ENCODE results near the gene CD300LG. TPM values are rescaled to one million over a fixed set of nuclear protein-coding genes. Genes with fewer than 3 reads are reported as not detected.

The CD300LG gene
- total RNA-seq, 1 experiment from 2014 or later: not detected

- intact Hi-C loops (cut with micrococcal nuclease): no loop called here
- Mint-ChIP-seq H3K4me1 (ENCODE audit: insufficient read depth, unreplicated experiment) (peaks cover 8% of the 10 kb centered on the region), H3K36me3 (ENCODE audit: insufficient read depth, unreplicated experiment) (peaks cover 13% of the 10 kb centered on the region), H3K27me3 (ENCODE audit: insufficient read depth, unreplicated experiment) (no peaks in the 10 kb centered on the region), H3K27ac (ENCODE audit: low read depth, unreplicated experiment) (no peak overlapping the region), H3K4me3 (ENCODE audit: unreplicated experiment) (no peak overlapping the region), H3K9me3 (ENCODE audit: unreplicated experiment) (no peaks in the 10 kb centered on the region)
- TF ChIP-seq, protein P1, sequence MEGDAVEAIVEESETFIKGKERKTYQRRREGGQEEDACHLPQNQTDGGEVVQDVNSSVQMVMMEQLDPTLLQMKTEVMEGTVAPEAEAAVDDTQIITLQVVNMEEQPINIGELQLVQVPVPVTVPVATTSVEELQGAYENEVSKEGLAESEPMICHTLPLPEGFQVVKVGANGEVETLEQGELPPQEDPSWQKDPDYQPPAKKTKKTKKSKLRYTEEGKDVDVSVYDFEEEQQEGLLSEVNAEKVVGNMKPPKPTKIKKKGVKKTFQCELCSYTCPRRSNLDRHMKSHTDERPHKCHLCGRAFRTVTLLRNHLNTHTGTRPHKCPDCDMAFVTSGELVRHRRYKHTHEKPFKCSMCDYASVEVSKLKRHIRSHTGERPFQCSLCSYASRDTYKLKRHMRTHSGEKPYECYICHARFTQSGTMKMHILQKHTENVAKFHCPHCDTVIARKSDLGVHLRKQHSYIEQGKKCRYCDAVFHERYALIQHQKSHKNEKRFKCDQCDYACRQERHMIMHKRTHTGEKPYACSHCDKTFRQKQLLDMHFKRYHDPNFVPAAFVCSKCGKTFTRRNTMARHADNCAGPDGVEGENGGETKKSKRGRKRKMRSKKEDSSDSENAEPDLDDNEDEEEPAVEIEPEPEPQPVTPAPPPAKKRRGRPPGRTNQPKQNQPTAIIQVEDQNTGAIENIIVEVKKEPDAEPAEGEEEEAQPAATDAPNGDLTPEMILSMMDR (IDR thresholded peaks at IDR 0.05; ENCODE audit: unreplicated experiment): no peak
- BruUV-seq (replicated peaks): no TSS peak
- DNase-seq (ENCODE audit: unreplicated experiment): no peak
- CTCF ChIA-PET: interaction anchor here (1.4 kb wide), 1 partner anchor 33 kb away, joined by 5 read pairs; the partner anchor contains the start of gene CD300LG
- POLR2A ChIA-PET: interaction anchor here (0.7 to 1.3 kb wide), 2 partner anchors 16 to 53 kb away, joined by 3 to 4 read pairs; no protein-coding TSS in a partner anchor
Observed at GRCh38 chr17:43813386-43813785, 33.6 kb upstream of the CD300LG start.

GRCh38 chr17:43814026-43814425, 33.0 kb upstream of the CD300LG start:
- DNase-seq (ENCODE audit: unreplicated experiment): no peak
- H3K4me1 Mint-ChIP-seq (ENCODE audit: insufficient read depth, unreplicated experiment): peaks cover 8% of the 10 kb centered on the region
- CTCF ChIA-PET: interaction anchor here (1.4 kb wide), 1 partner anchor 32 kb away, joined by 5 read pairs; the partner anchor contains the start of gene CD300LG
- no peak overlapping the region for H3K4me3 Mint-ChIP-seq (ENCODE audit: unreplicated experiment)
- intact Hi-C loops (cut with micrococcal nuclease): no loop called here
- H3K36me3 Mint-ChIP-seq (ENCODE audit: insufficient read depth, unreplicated experiment): peaks cover 13% of the 10 kb centered on the region
- no peaks in the 10 kb centered on the region for H3K9me3 Mint-ChIP-seq (ENCODE audit: unreplicated experiment)
- no TSS peak for BruUV-seq (replicated peaks)
- no peak overlapping the region for H3K27ac Mint-ChIP-seq (ENCODE audit: low read depth, unreplicated experiment)
- POLR2A ChIA-PET: interaction anchor here (1.3 kb wide), 1 partner anchor 15 kb away, joined by 4 read pairs; no protein-coding TSS in a partner anchor
- no peaks in the 10 kb centered on the region for H3K27me3 Mint-ChIP-seq (ENCODE audit: insufficient read depth, unreplicated experiment)
- TF ChIP-seq, protein P1 (IDR thresholded peaks at IDR 0.05; ENCODE audit: unreplicated experiment): no peak

DNA sequence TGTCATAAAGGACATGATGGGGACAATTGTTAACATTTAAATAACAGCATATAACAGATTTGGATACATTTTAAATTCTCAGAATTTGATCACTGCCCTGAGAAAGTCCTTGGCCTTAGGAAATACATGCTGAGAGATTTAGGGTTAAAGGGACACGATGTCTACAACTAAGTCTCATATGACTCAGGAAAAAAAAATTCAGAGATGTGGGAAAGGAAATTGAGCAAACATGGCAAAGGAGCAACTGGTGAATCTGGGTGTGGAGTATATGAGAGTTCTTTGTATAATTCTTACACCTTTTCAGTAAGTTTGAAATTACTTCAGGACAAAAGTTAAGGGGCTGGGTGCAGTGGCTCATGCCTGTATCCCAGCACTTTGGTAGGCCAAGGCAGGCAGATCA, 32.3 kb upstream of the CD300LG start:
- H3K27me3 Mint-ChIP-seq (ENCODE audit: insufficient read depth, unreplicated experiment): no peaks in the 10 kb centered on the region
- TF ChIP-seq, protein P1 (IDR thresholded peaks at IDR 0.05; ENCODE audit: unreplicated experiment): no peak
- H3K4me1 Mint-ChIP-seq (ENCODE audit: insufficient read depth, unreplicated experiment): peaks cover 8% of the 10 kb centered on the region
- no peak overlapping the region for H3K4me3 Mint-ChIP-seq (ENCODE audit: unreplicated experiment)
- DNase-seq (ENCODE audit: unreplicated experiment): peak; percentile 63
- peak overlapping the region; percentile 73 for H3K27ac Mint-ChIP-seq (ENCODE audit: low read depth, unreplicated experiment)
- H3K9me3 Mint-ChIP-seq (ENCODE audit: unreplicated experiment): no peaks in the 10 kb centered on the region
- peaks cover 18% of the 10 kb centered on the region for H3K36me3 Mint-ChIP-seq (ENCODE audit: insufficient read depth, unreplicated experiment)
- POLR2A ChIA-PET: interaction anchor here (1.3 kb wide), 1 partner anchor 10 kb away, joined by 5 read pairs; no protein-coding TSS in a partner anchor
- BruUV-seq (replicated peaks): no TSS peak
- CTCF ChIA-PET: interaction anchor here (0.7 to 2.0 kb wide), 4 partner anchors 32 to 89 kb away, joined by 3 to 8 read pairs (median 4); partner anchors contain the start of gene CD300LG
- intact Hi-C loops (cut with micrococcal nuclease): no loop called here

DNA sequence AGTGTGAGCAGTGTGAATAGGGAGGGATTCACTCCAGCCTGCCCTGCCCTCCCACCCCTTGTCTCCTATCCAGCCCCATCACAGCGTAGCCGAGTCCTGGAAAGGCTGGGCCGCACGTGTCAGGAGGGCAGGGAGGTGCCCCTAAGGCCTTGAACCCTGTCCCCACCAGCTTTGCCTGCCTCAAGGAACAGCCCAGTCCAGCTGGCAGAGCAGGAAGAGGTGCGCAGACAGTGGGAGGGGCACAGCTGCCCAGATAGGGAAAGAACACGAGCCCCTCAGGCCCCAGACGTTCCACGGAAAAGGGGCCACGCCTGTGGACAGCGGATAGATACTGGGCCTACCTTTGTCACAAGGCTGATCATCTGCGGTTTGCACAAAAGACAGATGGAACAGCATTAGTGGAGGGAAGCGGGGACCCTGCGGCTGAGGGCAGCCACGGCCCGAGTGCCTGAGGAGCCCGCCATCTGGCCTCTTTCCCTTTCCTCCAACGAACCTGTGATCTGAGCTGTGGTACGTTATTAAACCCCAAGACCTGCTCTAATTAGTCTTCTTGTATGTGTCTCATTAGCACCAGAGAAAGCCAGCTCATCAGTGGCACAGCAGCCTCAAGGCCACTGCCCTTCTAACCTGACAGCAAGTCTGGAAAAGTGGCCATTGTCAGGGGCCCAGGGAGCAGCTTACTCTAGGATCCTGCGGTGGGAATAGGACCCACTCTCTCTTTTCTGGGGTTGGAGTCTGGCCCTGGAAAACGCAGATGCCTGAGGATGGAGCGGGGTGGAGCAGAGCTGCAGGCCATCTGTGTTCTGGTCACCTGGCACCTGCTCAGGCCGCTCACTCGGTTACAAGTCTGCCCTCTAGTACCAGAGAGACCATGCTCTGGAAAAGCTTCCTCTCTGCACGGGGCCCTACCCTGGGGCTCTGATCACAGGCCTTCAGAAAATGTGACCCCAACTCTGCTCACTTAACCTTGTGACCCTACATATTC, 30.3 kb upstream of the CD300LG start:
- DNase-seq (ENCODE audit: unreplicated experiment): no peak
- intact Hi-C loops (cut with micrococcal nuclease): no loop called here
- POLR2A ChIA-PET: interaction anchor here (1.0 kb wide), 1 partner anchor 39 kb away, joined by 4 read pairs; no protein-coding TSS in a partner anchor
- Mint-ChIP-seq H3K27me3 (ENCODE audit: insufficient read depth, unreplicated experiment) (no peaks in the 10 kb centered on the region), H3K27ac (ENCODE audit: low read depth, unreplicated experiment) (no peak overlapping the region), H3K4me1 (ENCODE audit: insufficient read depth, unreplicated experiment) (peaks cover 8% of the 10 kb centered on the region), H3K36me3 (ENCODE audit: insufficient read depth, unreplicated experiment) (peaks cover 30% of the 10 kb centered on the region), H3K9me3 (ENCODE audit: unreplicated experiment) (no peaks in the 10 kb centered on the region), H3K4me3 (ENCODE audit: unreplicated experiment) (no peak overlapping the region)
- BruUV-seq (replicated peaks): no TSS peak
- CTCF ChIA-PET: interaction anchor here (0.6 to 2.0 kb wide), 5 partner anchors 15 to 646 kb away, joined by 3 to 8 read pairs (median 4); partner anchors contain the start of gene NBR1
- TF ChIP-seq, protein P1 (IDR thresholded peaks at IDR 0.05; ENCODE audit: unreplicated experiment): no peak
